Measurements from ENCODE around the gene FAM227A.

The FAM227A gene

DNA sequence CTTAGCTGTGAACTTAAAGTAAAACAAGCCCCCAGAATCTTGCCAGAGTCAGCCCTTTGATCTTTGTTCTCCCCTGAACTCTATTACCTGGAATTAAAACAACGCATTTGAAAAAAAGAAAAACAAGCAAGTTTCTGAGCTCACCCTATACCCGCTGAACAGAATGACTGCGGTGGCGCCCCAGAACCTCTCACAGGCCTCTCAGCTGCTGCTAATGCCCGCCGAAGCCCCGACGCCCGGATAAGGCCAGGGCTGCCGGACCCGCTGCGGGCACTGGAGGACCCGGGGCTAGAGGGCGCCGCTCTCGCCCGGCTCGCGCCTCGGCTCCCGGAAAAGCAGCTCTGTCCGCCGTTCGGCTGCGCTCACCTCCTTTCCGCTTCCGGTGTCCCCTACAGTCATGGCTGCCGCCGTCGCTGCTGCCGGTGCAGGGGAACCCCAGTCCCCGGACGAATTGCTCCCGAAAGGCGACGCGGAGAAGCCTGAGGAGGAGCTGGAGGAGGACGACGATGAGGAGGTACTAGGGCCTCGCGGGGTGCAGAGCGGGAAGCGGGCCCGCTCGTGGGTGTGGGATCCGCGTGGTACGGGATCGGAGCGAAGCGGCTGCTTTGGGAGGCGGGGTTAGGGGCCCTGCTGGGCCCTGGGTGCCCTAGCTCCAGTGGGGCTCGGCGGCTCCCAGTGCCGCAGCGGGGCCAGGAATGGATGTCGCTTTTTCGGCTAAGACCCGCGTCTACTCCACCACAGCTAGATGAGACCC lies 25.6 kb upstream of the FAM227A start, which contains the start of gene TOMM22:
TSS of gene TOMM22 (plus strand) at position 376 of the 754 bp plus-strand sequence. CDS start at position 398, 22 bp downstream.
- Histone ChIP-seq H3K27me3 (ENCODE audit: insufficient read depth, low read depth, severe bottlenecking) (no peaks in the 10 kb centered on the region), H3K36me3 (peaks cover 40% of the 10 kb centered on the region), H3K4me3 (ENCODE audit: low read depth, low read length) (peak within 1 kb of the TSS; percentile 90), H3K27ac (peak within 1 kb of the TSS; percentile 80), H3K9me3 (ENCODE audit: severe bottlenecking) (no peaks in the 10 kb centered on the region)
- peak; percentile 91 for DNase-seq
- TF ChIP-seq, protein P1, sequence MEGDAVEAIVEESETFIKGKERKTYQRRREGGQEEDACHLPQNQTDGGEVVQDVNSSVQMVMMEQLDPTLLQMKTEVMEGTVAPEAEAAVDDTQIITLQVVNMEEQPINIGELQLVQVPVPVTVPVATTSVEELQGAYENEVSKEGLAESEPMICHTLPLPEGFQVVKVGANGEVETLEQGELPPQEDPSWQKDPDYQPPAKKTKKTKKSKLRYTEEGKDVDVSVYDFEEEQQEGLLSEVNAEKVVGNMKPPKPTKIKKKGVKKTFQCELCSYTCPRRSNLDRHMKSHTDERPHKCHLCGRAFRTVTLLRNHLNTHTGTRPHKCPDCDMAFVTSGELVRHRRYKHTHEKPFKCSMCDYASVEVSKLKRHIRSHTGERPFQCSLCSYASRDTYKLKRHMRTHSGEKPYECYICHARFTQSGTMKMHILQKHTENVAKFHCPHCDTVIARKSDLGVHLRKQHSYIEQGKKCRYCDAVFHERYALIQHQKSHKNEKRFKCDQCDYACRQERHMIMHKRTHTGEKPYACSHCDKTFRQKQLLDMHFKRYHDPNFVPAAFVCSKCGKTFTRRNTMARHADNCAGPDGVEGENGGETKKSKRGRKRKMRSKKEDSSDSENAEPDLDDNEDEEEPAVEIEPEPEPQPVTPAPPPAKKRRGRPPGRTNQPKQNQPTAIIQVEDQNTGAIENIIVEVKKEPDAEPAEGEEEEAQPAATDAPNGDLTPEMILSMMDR (IDR thresholded peaks at IDR 0.05; ENCODE audit: low read depth, low read length), result peak; percentile 91

DNA sequence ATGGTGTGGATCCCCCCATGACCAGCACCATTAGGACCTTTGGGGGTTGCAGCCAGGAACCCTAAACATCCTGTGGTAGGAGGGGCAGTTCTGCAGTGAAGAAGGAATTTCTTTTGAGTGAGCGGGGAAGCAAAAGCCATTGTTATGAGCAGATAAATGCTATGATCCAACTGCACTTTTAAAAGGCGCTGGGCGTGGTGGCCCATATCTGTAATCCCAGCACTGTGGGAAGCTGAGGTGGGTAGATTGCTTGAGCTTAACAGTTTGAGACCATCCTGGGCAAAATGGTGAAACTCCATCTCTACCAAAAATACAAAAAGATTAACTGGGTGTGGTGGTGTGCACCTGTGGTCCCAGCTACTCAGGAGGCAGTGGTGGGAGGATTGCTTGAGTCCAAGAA lies 19.6 kb upstream of the FAM227A start:
- H3K9me3 ChIP-seq (ENCODE audit: severe bottlenecking), result no peaks in the 10 kb centered on the region
- H3K36me3 ChIP-seq, result peaks cover 12% of the 10 kb centered on the region
- no peak overlapping the region for H3K27ac ChIP-seq
- H3K27me3 ChIP-seq (ENCODE audit: insufficient read depth, low read depth, severe bottlenecking), result no peaks in the 10 kb centered on the region
- DNase-seq, result no peak
- H3K4me3 ChIP-seq (ENCODE audit: low read depth, low read length), result no peak overlapping the region
- TF ChIP-seq, protein P1 (IDR thresholded peaks at IDR 0.05; ENCODE audit: low read depth, low read length), result no peak

DNA sequence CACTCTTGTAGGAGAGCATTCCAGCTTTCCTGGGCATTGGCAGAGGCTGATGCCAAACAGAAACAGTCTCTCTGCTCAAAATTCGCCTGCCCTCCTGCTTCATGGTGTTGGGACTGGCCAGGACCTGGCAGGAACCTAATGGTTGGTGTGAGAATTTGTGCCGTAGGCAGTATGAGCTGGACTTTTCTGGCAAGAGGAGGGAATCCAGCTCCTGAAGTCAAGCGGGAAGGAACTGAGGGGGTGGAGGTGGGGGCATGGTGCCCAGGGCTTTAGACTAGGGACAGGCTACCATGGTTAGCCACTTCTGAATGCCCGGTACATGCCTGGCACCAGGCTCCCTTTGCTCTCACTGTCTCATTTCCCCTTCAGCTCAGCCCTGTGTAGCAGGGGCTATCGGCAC lies 18.7 kb upstream of the FAM227A start:
- Histone ChIP-seq H3K4me3 (ENCODE audit: low read depth, low read length) (no peak overlapping the region), H3K36me3 (peaks cover 14% of the 10 kb centered on the region), H3K27ac (no peak overlapping the region), H3K27me3 (ENCODE audit: insufficient read depth, low read depth, severe bottlenecking) (no peaks in the 10 kb centered on the region), H3K9me3 (ENCODE audit: severe bottlenecking) (no peaks in the 10 kb centered on the region)
- no peak for DNase-seq
- TF ChIP-seq, protein P1 (IDR thresholded peaks at IDR 0.05; ENCODE audit: low read depth, low read length), result no peak

DNA sequence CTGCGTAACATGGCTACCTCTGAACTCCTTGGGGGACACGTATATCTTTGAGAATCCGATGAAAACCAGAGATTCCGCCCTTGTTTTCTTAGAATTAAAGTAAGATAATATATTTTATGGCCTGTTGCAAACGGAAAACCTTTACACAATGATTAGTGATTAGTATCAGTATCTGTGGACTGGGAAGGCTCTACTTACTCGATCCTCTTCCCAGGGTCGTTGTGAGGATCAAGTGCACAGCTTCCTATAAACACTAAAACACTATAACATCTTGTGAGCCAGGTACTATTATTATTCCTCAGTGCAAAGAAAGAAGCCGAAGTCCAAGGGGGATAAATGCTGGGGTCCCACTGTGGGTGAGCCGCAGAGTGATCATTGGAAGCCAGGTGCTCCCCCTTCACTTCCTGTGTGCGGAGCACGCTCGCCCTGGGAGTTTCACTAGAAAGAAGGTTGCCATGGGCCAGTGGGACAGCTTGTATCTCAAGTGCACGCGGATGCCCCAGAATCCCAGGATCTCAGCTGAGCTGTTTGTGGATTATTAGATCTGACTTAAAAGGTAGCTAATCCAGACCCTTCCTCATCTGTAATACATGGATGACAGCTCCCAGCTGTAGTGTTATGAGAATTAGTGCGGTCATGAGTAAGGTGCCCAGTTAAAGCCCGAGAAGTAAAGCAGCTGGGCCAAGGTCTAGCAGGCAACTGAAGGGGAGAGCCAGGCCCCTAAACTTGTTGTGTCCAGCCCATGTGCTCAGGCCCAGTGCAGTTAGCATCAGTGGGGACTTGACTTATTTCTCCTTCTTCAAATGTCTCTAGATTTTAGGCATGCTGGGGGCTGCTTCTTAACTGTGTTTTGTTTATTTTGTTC lies 1.1 kb upstream of the FAM227A start:
- Histone ChIP-seq H3K4me3 (ENCODE audit: low read depth, low read length) (peak overlapping the region; percentile 94), H3K36me3 (peaks cover 3% of the 10 kb centered on the region; the same call in 1 of the 2 replicates), H3K9me3 (ENCODE audit: severe bottlenecking) (no peaks in the 10 kb centered on the region), H3K27ac (peak overlapping the region; percentile 98), H3K27me3 (ENCODE audit: insufficient read depth, low read depth, severe bottlenecking) (no peaks in the 10 kb centered on the region)
- peak; percentile 69 for DNase-seq
- TF ChIP-seq, protein P1 (IDR thresholded peaks at IDR 0.05; ENCODE audit: low read depth, low read length), result no peak

DNA sequence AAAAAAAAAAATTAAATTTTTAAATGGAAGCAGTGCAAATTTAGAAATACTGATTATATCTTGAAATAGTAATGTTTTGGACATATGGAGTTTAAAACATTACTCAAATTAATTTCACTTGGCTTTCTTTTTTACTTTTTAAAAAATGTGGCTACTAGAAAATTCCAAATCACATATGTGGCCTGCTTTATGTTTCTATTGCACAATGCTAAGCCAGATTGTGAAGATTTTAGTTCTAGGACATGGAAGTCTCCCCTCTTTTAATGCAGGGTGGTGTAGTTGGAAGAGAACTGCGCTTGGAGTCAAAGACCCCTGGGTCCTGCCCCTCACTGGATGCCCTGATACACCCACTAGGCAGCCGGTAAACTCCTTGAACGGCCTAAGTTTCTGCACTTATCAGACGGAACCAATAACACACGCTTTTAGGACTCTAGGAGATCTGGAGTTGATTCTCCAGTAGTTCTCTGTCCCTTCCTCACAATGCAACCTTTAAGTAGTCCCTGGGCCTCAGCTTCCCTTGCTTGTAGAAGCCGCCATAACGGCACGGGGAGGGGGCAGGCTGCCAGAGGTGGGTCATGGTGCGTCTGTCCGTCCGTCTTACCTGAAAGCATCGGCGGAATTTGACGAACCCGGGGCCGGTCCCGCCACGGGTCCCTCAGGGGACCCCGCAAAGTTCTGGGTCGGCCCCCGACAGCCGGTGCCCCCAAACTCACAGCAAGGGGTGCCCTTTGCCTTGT lies 505 bp downstream of the FAM227A start:
- no peaks in the 10 kb centered on the region for H3K27me3 ChIP-seq (ENCODE audit: insufficient read depth, low read depth, severe bottlenecking)
- TF ChIP-seq, protein P1 (IDR thresholded peaks at IDR 0.05; ENCODE audit: low read depth, low read length), result no peak
- peak; percentile 22 for DNase-seq
- no peaks in the 10 kb centered on the region; the same call in 1 of the 2 replicates for H3K36me3 ChIP-seq
- H3K9me3 ChIP-seq (ENCODE audit: severe bottlenecking), result no peaks in the 10 kb centered on the region
- peak overlapping the region; percentile 98 for H3K27ac ChIP-seq
- H3K4me3 ChIP-seq (ENCODE audit: low read depth, low read length), result peak overlapping the region; percentile 94

All from WERI-Rb-1 (cell line).